HL-60/S4 treated with phorbol 12-myristate 13-acetate at 8.2 ng/mL for 4 days and 3 days (cell line): ENCODE results near the gene ERO1B.

Experiments used
- in situ Hi-C: fragments of 300-500 bp; cut with MboI; formaldehyde crosslinking; loops from 2 replicates; pipeline ENCODE4 v1.15.0; 2022; ENCODE audit warnings: low sequenced_read_pairs

The ERO1B gene

DNA sequence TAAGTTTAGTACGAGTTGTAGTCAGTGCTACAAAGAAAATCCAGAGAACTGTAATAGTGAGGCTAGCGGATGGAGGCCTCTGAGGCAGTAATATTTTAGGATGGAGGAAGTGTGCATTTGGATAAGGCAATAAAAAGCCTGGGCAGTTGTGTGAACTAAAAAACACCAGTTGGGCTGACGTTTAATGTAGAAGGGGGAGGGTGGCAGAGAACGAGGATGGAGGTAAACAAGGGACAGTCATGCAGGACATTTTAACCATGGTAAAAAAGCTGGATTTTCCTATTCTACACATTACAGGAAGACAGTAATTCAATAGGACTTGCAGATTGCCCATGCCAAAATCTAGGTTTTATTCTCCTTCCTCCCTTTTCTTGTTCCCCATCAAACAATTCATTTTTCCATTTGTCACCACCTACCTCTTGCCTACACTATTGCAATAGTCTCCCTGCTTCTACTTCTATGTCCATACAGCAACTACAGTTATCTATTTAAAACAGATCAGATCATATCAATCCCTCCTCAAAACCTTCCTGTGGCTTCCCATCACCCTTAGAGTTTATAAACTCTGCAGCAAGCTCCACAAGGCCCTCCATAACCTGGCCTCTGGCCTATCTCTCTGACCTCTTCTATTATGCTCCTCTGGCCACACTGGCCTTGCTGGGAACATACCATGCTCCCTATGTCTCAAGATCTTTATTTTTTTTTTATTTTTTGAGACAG, 27.7 kb downstream of the ERO1B start:
- in situ Hi-C loops = no loop called here

DNA sequence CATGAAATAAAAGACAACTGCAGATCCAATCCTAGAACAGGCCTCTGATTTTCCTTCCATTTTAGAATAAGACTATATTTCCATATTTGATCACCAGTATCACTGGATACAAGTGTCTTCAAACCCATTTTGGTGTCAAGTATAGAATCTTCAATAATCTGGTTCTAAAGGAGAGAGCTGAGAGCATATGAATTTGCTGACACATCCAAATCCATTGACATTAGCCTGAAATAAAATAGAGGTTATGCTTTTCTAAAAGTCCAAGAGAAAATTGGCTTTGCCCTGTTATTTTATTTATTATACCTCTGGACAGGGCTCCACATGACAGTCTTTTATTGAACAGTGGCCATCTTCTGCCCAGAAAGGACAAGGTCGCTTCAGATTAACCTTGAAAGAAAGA, 28.6 kb downstream of the ERO1B start:
- in situ Hi-C loops = no loop called here

DNA sequence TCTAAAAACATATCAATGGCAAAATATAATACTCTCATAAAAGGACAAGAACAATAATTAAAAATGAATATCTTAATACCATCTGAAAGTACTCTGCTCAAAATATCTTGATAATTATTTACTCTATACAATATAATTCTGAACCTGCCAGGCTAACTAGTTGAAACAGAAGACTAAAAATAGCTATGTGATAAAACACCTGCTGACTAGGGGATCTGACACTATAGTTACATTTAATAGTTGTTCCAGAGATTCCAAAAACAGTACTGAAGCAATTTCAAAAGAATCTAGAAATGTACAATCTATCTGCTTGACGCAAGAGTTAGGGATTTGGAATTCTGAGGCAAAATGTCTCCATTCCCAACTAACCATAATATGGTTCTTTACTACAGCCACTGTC, 30.2 kb downstream of the ERO1B start:
- in situ Hi-C loops = no loop called here

DNA sequence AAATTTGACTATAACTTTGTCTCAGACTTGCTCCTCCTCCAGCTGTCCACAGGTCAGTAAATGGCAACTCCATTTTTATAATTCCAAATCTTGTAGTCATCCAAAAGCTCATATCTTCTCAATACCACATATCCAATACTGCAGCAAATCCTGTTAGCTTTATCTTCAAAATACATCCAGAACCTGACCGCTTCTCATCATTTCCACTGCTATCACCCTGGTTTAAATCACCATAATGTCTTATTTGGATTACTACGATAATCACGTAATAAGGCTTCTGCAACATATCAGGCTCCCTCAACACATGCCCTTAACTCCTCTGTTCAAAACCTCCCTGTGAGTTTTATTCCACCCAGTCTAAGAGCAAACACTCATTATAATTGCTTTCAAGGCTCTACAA, 34.5 kb downstream of the ERO1B start:
- in situ Hi-C loops = no loop called here

DNA sequence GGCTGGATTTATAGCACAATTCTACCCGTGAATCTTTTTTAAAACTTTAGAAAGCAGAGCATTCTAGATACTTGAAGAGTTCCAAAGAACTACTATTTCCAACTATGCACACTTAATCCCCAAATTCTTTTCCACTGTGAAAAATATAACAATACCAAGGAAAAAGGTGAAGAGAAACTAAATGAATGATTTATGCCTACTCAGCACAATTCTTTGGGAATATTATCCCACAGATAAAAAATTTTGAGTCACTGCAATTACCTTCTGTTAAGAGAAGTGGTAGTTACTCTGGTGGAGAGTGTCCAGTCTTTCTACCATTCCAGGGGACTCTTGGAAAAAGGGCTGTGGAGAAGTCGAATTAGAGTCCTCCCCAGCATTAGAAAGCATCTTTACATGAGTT, 39.2 kb downstream of the ERO1B start:
- in situ Hi-C loops = no loop called here

DNA sequence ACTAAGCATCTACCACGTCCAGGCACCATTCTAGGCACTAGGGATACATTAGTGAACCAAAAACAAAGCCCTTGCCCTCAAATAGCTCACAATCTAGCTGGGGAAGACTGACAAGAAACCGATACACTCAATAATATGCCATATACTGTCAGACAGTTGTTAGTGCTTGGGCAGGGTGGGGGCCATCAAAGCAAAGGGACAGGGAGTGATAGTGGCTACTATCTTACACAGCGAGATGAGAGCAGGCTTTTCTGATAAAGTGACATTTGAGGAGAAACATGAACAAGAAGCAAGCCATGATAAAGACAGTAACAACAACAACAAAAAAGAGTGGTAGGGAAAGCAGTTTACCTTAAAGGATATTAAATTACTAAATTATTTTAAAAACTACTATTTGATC, 41.1 kb downstream of the ERO1B start:
- in situ Hi-C loops = no loop called here

DNA sequence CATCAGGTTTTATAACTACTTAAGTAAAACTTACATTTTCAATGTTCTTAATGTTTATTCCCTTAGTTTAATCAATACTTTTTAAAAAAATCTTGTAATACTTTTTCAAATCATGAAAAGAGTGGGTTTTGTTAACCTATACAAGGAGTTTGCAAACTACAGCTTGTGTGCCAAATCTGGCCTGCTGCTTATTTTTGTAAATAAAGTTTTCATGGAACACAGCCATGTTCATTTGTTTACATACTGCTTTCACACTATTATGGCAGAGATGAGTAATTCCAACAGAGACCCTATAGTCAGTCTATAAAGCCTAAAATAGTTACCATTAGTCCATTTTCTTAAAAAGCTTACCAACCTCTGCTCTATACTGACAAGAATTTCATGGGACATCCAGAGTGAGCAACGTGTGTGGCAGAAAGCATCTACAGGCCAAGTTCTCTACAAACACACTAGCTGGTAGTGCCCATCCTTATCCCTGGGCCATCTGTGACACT, 42.6 kb downstream of the ERO1B start:
- in situ Hi-C loops = no loop called here

DNA sequence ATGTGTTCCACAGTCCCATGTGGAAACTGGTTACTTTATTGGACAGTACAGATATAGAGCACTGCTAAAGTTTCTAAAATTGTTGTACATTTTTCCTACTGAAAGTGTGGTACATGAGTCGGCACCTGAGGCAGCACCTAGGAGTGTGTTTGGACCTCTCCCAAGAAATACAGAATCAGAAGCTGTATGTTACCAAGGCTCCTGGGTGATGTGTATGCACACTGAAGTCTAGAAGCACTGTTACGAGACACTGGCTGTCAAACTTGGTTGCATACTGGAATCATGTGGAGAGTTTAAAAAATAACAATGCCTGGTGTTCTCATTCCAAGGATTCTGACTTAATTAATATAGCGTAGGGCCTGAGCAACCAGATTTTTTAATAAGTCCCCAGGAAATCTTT, 46.6 kb downstream of the ERO1B start:
- in situ Hi-C loops = no loop called here

DNA sequence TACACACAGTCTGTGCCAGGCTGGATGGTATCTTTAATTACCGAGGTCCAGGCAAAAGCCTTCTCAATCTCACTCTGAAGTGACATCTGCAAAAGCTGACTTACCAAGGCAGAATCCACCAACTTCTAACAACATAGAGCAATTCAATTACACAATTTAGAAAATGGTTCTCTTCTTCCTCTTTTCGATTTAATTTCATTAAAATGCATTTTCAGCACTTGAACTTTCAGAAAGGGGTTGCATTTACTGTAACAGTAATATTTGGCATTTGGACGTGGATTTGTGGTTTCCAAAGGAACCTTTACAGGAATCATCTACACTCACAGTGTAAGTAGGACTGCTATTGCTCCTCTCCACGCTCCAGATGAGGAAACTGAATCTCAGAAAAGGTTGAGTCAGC, 53.3 kb downstream of the ERO1B start:
- in situ Hi-C loops = no loop called here

DNA sequence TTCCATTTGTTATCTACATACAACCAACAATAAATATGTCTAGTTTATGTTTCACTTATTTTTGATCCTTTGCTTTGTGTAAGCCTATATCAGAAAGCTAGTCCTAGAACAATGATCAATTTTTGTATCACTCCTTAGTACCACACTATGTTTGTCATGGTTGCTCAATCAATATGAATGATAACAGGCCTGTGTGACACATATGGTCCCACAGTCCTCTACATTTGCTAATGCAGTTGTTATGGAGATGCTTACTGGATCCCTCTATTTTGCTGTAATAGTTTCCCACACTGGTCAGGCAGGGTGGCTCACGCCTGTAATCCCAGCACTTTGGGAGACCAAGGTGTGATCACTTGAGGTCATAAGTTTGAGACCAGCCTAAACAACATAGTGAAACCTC, 59.1 kb downstream of the ERO1B start:
- in situ Hi-C loops = no loop called here

DNA sequence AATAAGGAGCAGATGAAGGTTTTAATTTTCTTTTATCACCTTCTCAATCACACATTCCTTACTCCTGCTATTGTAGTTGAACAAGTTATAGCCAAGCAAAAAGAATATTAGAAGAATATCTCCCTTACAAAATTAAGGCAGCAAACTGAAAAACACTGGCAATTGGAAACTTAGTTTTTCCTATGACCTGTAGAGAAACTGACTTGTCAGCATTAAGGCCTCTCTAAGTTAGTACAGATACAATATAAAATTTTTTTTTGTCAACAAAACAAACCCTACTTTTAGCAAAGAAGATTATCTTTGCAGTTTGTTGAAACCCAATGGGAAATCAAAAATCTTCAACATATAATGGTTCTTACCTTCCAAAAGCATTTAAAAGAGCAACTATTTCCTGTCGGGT, 61.3 kb downstream of the ERO1B start:
- in situ Hi-C loops = no loop called here

DNA sequence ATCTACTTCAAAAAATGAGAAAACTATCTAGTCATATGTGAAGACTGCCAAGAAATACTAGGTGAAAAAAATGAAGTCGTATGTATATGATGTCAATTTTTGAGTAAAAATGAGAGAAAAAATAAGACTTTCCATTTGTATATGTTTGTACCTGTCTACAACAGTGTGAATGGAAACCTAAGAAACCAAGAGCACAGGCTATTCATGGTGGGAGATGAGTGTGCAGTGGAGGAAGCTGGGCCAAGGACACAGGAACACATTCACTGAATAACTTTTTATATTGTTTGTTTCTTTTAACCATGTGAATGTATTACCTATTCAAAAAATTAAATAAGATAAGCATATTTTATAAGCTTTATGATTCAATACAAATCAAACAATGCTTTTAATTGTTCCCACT, 67.0 kb downstream of the ERO1B start:
- in situ Hi-C loops = no loop called here

DNA sequence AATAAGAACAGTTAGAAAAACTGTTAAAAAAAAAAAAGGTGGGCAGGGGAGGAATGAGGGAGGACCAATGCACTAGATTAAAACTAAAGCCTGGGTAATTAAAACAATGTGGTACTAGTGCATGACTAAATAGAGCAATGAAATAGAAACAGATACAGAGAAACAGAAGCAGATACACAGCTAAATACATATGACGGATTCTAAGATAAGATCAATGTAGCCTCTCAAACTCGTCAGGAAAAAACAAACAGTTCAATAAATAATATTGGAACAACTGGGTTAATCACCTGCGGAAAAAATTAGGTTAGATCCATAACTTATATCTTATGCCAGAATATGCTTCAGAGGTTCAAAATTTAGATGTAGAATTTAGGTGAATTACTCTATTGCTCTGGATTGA, 68.2 kb downstream of the ERO1B start:
- in situ Hi-C loops = no loop called here

DNA sequence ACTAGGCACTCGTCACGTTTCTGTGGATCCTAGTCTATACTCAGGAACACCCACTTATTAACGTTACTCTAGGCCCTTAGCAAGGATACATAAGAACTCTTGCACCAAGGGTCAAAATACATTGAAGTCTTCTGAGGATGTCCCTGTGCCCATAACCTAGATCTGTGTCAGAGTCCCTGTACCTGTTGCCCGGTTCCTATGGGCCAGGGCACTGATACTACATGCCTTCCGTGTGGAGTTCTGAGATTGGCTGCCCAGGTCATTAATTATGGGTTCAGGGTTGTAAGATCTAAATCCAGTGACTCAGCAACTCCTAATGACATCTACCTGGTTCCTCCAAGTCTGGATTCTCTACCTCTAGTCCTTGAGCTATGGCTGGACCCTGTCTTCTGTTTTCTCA, 69.9 kb downstream of the ERO1B start:
- in situ Hi-C loops = no loop called here

DNA sequence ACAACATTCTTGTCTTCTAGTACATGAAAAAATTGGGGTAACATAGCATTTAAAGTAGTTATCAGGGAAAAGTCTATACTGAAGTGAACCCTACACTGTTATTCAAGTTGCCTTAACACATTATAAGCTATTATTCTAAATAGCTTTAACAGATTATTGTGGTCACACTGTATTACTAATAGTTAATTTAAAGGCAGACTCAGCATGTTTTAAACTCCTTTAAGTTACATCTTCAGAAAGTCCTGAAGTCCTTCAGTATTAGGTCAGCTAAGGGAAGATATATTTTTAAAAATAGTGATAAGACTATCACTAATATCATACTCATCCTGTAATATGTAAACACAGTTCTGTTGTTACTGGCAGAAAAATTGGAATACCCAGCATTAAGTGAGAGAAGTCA, 72.0 kb downstream of the ERO1B start:
- in situ Hi-C loops = no loop called here

DNA sequence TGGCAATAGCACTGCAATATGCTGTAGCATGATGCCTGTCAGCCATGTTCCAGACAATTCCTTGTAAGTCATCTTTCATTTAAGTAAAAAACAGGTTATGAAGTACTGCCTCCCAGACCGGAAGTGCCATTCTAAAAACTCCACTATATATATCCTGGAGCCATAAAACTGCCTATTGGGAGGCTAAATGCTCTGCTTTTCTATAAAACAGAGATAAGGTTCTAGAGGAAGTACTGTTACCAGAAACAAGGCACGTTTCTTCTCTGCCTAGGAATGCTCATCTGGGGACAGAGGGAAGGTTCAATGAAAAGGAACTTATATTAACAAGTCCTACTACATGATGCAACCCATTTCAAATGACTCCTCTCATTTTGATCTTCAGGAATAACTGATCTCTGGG, 72.6 kb downstream of the ERO1B start:
- in situ Hi-C loops = no loop called here

DNA sequence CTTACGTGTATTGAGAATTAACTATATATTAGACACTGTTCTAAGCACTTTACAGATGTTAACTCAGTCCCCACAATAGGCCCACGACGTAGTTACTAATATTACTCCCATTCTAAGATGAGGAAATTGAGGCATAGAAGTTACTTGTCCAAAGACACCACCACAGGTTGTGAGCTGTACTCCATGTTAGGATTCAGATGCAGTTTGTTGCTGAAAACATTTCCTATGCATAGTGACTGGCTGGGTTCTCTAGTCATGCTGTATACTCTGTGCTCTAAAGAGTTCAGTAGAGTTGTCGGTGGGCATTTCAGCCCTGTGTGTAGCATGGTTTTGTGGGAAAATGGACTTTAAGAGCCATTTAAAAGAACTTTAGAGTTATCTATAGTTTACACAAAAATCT, 74.2 kb downstream of the ERO1B start:
- in situ Hi-C loops = no loop called here

DNA sequence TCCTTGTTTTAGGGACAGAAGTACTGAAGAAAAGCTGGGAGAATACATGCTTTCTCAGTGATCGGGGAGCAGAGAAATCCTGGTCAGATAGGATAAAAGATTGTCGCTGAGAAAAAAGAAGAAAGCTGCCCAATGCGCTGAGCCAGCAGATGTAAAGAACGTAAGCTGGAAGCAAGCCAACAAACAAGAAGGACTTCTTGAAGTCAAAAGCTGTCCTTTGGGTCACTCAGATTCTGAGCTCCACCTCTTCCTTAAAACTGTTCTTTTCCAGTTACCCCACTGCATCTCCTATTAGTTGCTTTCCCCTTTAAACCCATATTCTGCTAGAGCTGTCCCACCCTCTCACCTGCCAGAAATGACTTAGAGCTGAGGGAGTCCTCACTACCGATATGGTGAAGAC, 74.6 kb downstream of the ERO1B start:
- in situ Hi-C loops = no loop called here

DNA sequence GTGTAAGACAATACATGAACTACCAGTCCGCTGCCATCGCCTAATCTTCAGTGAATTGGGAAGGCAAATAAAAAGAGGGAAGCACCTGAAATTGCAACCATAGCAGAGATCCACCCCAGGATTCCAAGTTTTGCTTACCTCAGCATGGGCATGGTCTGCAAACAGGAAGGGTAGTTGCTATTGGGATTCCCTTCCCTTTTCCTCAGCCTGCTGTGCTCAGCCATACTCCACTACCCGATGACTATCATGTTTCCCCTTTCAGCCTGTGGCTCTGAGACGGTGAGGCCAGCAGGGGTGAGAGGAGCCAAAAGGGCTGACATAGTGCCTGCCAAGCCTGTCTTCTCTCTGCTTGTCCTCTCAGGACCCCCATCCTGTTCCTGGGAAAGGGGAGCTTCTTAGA, 75.2 kb downstream of the ERO1B start:
- in situ Hi-C loops = no loop called here

DNA sequence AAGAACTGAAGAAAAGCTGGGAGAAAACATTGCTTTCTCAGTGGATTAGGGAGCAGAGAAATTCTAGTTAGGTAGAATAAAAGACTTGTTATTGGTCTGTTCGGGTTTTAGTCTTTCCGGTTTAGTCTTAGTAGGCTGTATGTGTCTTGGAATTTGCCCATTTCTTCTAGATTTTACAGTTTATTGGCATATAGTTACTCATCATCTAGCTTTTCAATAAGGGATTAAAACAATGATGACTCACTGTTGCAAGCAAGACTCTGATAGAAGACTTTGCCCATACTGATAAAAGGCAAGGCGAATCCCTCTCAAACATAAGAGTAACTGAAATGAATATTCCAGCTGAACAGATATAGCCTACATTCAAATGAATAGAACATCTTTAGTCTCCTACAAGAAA, 77.1 kb downstream of the ERO1B start:
- in situ Hi-C loops = no loop called here

DNA sequence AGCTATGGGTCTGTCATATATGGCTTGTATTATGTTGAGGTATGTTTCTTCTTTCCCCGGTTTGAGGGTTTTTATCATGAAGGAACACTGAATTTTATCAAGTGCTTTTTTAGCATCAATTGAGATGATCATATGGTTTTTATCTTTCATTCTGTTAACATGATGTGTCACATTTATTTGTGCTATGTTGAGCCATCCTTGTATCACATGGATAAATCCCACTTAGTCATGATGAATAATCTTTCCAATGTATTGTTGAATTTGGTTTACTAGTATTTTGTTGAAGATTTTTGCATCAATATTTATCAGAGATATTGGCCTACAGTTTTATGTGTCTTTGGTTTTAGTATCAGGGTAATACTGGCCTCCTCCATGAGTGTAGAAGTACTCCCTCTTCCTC, 77.7 kb downstream of the ERO1B start:
- in situ Hi-C loops = no loop called here

DNA sequence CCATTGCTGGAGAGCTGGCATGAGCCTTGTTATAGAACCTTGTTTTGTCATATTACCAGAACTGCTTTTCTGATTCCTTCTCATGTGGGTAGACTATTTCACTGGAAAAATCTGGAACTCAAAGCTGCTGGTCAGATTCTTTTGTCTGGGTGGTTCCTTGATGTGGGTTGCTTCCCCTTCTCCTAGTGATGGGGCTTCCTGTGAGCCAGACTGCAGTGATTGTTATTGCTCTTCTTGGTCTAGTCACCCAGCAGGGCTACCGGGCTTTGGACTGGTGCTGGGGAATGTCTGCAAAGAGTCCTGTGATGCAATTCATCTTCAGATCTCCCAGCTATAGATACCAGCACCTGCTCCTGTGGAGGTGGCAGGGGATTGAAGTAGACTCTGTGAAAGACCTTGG, 80.0 kb downstream of the ERO1B start:
- in situ Hi-C loops = no loop called here

DNA sequence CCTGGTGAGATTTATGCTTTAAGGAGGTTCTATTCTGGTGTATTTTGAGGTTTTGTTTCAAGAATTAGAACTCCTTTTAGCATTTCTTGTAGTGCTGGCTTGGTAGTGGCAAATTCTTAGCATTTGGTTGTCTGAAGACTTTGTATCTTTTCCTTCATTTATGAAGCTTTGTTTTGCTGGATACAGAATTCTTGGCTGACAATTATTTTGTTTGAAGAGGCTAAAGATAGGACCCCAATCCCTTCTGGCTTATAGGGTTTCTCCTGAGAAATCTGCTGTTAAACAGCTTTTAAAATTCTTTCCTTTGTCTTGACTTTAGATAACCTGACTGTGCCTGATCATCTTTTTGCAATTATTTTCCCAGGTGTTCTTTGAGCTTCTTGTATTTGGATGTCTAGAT, 80.8 kb downstream of the ERO1B start:
- in situ Hi-C loops = no loop called here
